OCI-LY3 (cell line): ENCODE results near the gene TECPR2.

Experiments
- H2AFZ ChIP-seq: fragments of 200-600, 300-600 bp; shearing (Covaris generic); 2 replicates; pipeline ENCODE4 v1.6.0; 2014; ENCODE audit warnings: antibody characterized with exemption, low read depth, low read length
- H3K27ac ChIP-seq: fragments of 200-600, 300-600 bp; sonication (generic); 2 replicates; pipeline ENCODE4 v1.5.1; 2014; ENCODE audit warnings: mild to moderate bottlenecking, low read length, moderate library complexity, mixed read lengths
- H3K27me3 ChIP-seq: fragments of 200-600, 300-600 bp; sonication (generic); 2 replicates; pipeline ENCODE4 v1.6.1; 2014; ENCODE audit warnings: low read depth, low read length, mixed read lengths
- H3K36me3 ChIP-seq: fragments of 200-600, 300-600 bp; sonication (generic); replicated peaks from 2 replicates; pipeline ENCODE3; 2014; ENCODE audit warnings: low read depth, low read length, mixed read lengths
- H3K4me1 ChIP-seq: fragments of 300-600, 200-600 bp; sonication (generic); 2 replicates; pipeline ENCODE4 v1.6.1; 2014; ENCODE audit warnings: low read length, mixed read lengths
- H3K4me2 ChIP-seq: fragments of 200-600, 300-600 bp; sonication (generic); 2 replicates; pipeline ENCODE4 v1.6.1; 2014; ENCODE audit warnings: low read length, mixed read lengths
- H3K4me3 ChIP-seq: fragments of 300-600, 200-600 bp; sonication (generic); 2 replicates; pipeline ENCODE4 v1.5.1; 2014; ENCODE audit warnings: antibody characterized with exemption, mild to moderate bottlenecking, low read length, moderate library complexity
- H3K79me2 ChIP-seq: fragments of 300-600, 200-600 bp; shearing (Covaris generic); 2 replicates; pipeline ENCODE4 v1.6.1; 2014; ENCODE audit warnings: mild to moderate bottlenecking, low read length, mixed read lengths
- H3K9ac ChIP-seq: fragments of 300-600, 200-600 bp; shearing (Covaris generic); 2 replicates; pipeline ENCODE4 v1.6.0; 2014; ENCODE audit warnings: mild to moderate bottlenecking, low read length, moderate library complexity
- H3K9me3 ChIP-seq: fragments of 200-600, 300-600 bp; shearing (Covaris generic); 2 replicates; pipeline ENCODE4 v1.6.1; 2014; ENCODE audit warnings: low read length, mixed read lengths; ENCODE audit not compliant: insufficient read depth
- H4K20me1 ChIP-seq: fragments of 200-600, 300-600 bp; sonication (generic); 2 replicates; pipeline ENCODE4 v1.6.1; 2016; ENCODE audit warnings: low read length, mixed read lengths; ENCODE audit not compliant: insufficient read depth
- EZH2phosphoT487 ChIP-seq: fragments of 200-600 bp; shearing (Covaris generic); IDR thresholded peaks from 2 replicates; pipeline ENCODE4 v1.6.1; 2018; ENCODE audit warnings: antibody characterized with exemption, mixed run types, low read depth
- TF ChIP-seq, protein P1 (sequence below): fragments of 200-600, 300-600 bp; sonication (generic); IDR thresholded peaks from 2 replicates; pipeline ENCODE4 v1.5.1; 2014; ENCODE audit warnings: antibody characterized with exemption, low read length, low read depth

Gene TECPR2

DNA sequence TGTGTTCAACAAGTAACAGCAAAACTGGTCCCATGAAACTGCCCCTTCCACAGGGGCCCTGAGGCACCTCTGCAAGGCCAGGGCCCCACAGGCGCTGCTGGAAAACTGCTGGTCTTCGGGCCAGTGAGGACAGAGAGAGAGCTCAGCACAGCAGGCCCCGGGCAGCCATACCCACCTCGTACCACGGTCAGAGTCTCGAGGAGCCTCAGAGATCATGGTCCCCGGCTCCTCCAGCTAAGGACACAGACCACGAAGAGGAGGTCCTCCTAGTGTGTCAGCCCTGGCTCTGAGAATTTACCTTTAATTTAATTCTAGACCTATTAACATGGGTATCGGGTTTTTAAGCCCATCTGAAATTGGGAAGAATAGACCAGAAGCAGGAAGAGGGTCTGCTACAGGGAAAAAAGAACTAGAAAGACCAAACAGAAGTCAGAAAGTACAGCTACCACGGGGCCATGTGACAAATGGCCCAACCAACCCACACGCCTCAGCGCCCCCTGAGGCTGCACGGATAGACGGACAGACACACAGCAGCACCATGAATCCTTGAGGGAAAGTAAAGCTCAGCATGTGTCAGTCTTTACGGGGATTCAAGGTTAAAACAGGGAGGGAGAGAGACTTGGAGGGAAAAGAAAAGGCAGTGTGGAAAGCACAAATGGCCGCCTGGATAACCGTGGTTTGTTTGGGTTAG, 123.9 kb downstream of the TECPR2 start:
- no peak overlapping the region for H3K9ac ChIP-seq
- no peaks in the 10 kb centered on the region for H3K4me1 ChIP-seq
- no peaks in the 10 kb centered on the region for H3K36me3 ChIP-seq
- H2AFZ ChIP-seq: no peak overlapping the region
- H4K20me1 ChIP-seq: no peaks in the 10 kb centered on the region
- no peaks in the 10 kb centered on the region for H3K9me3 ChIP-seq
- H3K79me2 ChIP-seq: no peaks in the 10 kb centered on the region
- H3K27ac ChIP-seq: no peak overlapping the region
- no peak overlapping the region for H3K4me3 ChIP-seq
- no peak overlapping the region for H3K4me2 ChIP-seq
- no peaks in the 10 kb centered on the region for H3K27me3 ChIP-seq
- no peak for TF ChIP-seq EZH2phosphoT487
- TF ChIP-seq, protein P1, sequence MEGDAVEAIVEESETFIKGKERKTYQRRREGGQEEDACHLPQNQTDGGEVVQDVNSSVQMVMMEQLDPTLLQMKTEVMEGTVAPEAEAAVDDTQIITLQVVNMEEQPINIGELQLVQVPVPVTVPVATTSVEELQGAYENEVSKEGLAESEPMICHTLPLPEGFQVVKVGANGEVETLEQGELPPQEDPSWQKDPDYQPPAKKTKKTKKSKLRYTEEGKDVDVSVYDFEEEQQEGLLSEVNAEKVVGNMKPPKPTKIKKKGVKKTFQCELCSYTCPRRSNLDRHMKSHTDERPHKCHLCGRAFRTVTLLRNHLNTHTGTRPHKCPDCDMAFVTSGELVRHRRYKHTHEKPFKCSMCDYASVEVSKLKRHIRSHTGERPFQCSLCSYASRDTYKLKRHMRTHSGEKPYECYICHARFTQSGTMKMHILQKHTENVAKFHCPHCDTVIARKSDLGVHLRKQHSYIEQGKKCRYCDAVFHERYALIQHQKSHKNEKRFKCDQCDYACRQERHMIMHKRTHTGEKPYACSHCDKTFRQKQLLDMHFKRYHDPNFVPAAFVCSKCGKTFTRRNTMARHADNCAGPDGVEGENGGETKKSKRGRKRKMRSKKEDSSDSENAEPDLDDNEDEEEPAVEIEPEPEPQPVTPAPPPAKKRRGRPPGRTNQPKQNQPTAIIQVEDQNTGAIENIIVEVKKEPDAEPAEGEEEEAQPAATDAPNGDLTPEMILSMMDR: no peak

DNA sequence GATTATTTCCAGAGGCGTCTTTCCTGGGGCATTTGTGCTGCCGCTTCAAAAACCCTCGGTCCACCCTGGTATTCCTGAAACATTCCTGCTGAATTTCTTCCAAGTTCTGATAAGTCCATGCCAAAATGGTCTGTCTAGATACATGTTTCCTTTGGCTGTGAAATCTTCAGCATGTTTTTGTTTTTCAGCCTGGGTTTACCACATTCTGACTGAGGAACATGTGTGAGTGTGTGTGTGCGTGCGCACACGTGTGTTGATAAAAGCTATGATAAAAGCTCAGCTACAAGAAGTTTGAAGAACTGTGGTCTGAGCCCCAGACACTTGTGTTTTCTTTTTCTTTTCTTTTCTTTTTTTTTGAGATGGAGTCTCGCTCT, 124.5 kb downstream of the TECPR2 start:
- no peaks in the 10 kb centered on the region for H4K20me1 ChIP-seq
- H3K4me1 ChIP-seq: no peaks in the 10 kb centered on the region
- H3K4me3 ChIP-seq: no peak overlapping the region
- no peaks in the 10 kb centered on the region for H3K9me3 ChIP-seq
- H3K27me3 ChIP-seq: no peaks in the 10 kb centered on the region
- no peak overlapping the region for H3K4me2 ChIP-seq
- no peak overlapping the region for H2AFZ ChIP-seq
- TF ChIP-seq EZH2phosphoT487: no peak
- TF ChIP-seq, protein P1: no peak
- H3K36me3 ChIP-seq: no peaks in the 10 kb centered on the region
- H3K79me2 ChIP-seq: no peaks in the 10 kb centered on the region
- H3K27ac ChIP-seq: no peak overlapping the region
- H3K9ac ChIP-seq: no peak overlapping the region

DNA sequence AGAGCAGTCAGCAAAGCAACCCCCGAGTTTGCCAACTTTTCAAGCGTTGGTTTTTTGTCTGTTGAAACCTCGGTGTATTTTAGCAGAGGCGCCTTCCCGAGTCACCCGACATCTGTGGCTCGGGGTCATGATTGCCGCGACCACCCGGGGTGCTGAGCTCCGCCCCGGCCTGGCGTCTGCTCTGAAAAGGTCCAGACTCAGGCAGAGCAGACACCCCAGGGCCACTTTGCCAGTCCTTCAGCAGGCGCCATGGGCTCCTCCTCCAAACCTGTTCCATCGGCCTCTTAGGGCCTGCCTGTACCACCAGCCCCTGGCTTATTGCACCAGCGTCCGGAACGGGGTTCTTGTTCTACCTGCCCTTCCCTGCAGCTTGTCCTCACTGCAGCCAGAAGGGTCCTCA, 127.7 kb downstream of the TECPR2 start:
- H3K79me2 ChIP-seq: no peaks in the 10 kb centered on the region
- no peak overlapping the region for H3K4me3 ChIP-seq
- H3K27ac ChIP-seq: no peak overlapping the region
- no peaks in the 10 kb centered on the region for H4K20me1 ChIP-seq
- H3K9ac ChIP-seq: no peak overlapping the region
- no peaks in the 10 kb centered on the region for H3K4me1 ChIP-seq
- TF ChIP-seq, protein P1: no peak
- no peak for TF ChIP-seq EZH2phosphoT487
- no peaks in the 10 kb centered on the region for H3K9me3 ChIP-seq
- no peaks in the 10 kb centered on the region for H3K36me3 ChIP-seq
- H2AFZ ChIP-seq: no peak overlapping the region
- H3K27me3 ChIP-seq: no peaks in the 10 kb centered on the region
- no peak overlapping the region for H3K4me2 ChIP-seq

DNA sequence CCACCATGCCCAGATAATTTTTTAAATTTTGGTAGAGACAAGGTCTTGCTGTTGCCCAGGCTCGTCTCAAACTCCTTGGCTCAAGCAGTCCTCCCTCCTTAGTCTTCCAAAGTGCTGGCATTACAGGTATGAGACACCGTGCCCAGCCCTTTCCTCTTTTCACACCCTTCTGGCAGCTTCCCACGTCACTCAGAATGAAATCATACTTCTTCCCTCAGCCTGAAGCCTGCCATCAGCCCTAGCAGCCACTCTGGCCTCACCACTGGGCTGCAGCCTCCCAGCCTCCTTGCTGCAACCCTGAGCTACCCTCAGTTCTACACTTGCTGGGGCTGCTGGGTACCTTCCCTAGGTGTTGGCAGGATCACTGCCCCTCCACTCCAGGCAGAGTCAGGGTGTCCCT, 128.6 kb downstream of the TECPR2 start:
- H4K20me1 ChIP-seq: no peaks in the 10 kb centered on the region
- no peaks in the 10 kb centered on the region for H3K9me3 ChIP-seq
- TF ChIP-seq EZH2phosphoT487: no peak
- TF ChIP-seq, protein P1: no peak
- no peak overlapping the region for H2AFZ ChIP-seq
- no peak overlapping the region for H3K4me2 ChIP-seq
- no peaks in the 10 kb centered on the region for H3K4me1 ChIP-seq
- H3K79me2 ChIP-seq: no peaks in the 10 kb centered on the region
- H3K4me3 ChIP-seq: no peak overlapping the region
- H3K27me3 ChIP-seq: no peaks in the 10 kb centered on the region
- no peak overlapping the region for H3K9ac ChIP-seq
- H3K36me3 ChIP-seq: no peaks in the 10 kb centered on the region
- no peak overlapping the region for H3K27ac ChIP-seq
